Mesothelial cell of epicardium (in vitro differentiated cells): ENCODE results near the gene CLIP1. TPM values are rescaled to one million over a fixed set of nuclear protein-coding genes. Genes with fewer than 3 reads are reported as not detected.

Source experiments
- DNase-seq, 2 experiments: peaks; one replicate each; pipeline ENCODE4 v3.0.0; 2021; ENCODE audit warnings: low spot score in 2 of 2; ENCODE audit not compliant: unreplicated experiment in 2 of 2
- H3K27ac Mint-ChIP-seq: 2 replicates; pipeline ENCODE4 v1.8.0; 2021; ENCODE audit warnings: mixed read lengths
- H3K27me3 Mint-ChIP-seq: 2 replicates; pipeline ENCODE4 v1.8.0; 2021; ENCODE audit warnings: low read depth, mixed read lengths
- H3K36me3 Mint-ChIP-seq: 2 replicates; pipeline ENCODE4 v1.8.0; 2021; ENCODE audit warnings: mixed read lengths
- H3K4me1 Mint-ChIP-seq: 2 replicates; pipeline ENCODE4 v1.8.0; 2021; ENCODE audit warnings: mixed read lengths
- H3K4me3 Mint-ChIP-seq: 2 replicates; pipeline ENCODE4 v1.8.0; 2021; ENCODE audit warnings: mild to moderate bottlenecking, moderate library complexity, mixed read lengths
- H3K9me3 Mint-ChIP-seq: 2 replicates; pipeline ENCODE4 v1.8.0; 2021; ENCODE audit warnings: mixed read lengths
- total RNA-seq: library from RNA; stranded (reverse); gene quantifications from 3 replicates; pipeline ENCODE4 v1.2.1, GENCODE V29; 2021
- TF ChIP-seq, protein P1 (sequence below): fragments of 200-600 bp; sonication (generic); IDR thresholded peaks from one replicate; pipeline ENCODE4 v1.5.0; 2021; ENCODE audit warnings: antibody characterized with exemption; ENCODE audit not compliant: unreplicated experiment

Gene CLIP1
- total RNA-seq, 1 donor from 2014 or later = 65.2 TPM

DNA sequence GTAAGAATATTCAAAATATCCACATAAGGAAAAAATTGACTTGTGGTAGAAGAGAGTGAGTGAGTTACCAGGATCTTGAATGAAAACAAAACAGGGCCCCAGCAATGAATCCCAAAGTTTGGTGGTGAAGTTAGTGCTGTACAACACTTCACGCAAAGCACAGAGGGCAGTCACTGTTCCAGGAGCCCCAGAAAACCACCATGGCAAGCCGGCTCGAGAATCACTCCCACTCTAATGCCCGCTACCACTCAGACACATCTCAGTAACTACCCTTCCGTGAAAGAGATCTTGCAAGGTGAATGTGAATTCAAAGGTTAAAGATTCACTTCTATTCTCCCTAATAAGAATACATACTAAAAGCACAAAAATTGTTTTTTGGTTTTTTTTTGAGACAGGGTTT, 30.1 kb downstream of the CLIP1 start:
- Mint-ChIP-seq H3K9me3 (no peaks in the 10 kb centered on the region), H3K36me3 (no peaks in the 10 kb centered on the region), H3K4me1 (no peaks in the 10 kb centered on the region), H3K27ac (no peak overlapping the region), H3K27me3 (no peaks in the 10 kb centered on the region), H3K4me3 (no peak overlapping the region)
- TF ChIP-seq, protein P1, sequence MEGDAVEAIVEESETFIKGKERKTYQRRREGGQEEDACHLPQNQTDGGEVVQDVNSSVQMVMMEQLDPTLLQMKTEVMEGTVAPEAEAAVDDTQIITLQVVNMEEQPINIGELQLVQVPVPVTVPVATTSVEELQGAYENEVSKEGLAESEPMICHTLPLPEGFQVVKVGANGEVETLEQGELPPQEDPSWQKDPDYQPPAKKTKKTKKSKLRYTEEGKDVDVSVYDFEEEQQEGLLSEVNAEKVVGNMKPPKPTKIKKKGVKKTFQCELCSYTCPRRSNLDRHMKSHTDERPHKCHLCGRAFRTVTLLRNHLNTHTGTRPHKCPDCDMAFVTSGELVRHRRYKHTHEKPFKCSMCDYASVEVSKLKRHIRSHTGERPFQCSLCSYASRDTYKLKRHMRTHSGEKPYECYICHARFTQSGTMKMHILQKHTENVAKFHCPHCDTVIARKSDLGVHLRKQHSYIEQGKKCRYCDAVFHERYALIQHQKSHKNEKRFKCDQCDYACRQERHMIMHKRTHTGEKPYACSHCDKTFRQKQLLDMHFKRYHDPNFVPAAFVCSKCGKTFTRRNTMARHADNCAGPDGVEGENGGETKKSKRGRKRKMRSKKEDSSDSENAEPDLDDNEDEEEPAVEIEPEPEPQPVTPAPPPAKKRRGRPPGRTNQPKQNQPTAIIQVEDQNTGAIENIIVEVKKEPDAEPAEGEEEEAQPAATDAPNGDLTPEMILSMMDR = no peak
- no peak for DNase-seq

DNA sequence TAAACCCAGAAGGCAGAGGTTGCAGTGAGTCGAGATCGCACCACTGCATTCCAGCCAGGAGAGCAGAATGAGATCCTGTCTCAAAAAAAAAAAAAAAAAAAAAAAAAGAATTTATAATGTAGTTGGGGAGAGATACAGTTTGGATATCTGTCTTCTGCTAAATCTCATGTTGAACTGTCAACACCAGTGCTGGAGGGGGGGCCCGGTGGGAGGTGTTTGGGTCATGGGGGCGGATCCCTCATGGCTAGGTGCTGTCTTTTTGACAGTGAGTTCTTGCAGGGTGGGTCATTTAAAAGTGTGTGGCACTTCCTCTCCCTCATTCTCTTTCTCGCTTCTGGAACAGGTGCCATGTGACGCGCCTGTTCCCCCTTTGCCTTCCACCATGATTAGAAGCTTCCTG, 32.8 kb downstream of the CLIP1 start:
- DNase-seq = no peak
- H3K9me3 Mint-ChIP-seq = no peaks in the 10 kb centered on the region
- no peak overlapping the region for H3K27ac Mint-ChIP-seq
- no peaks in the 10 kb centered on the region for H3K36me3 Mint-ChIP-seq
- TF ChIP-seq, protein P1 = no peak
- H3K27me3 Mint-ChIP-seq = no peaks in the 10 kb centered on the region
- H3K4me1 Mint-ChIP-seq = no peaks in the 10 kb centered on the region
- no peak overlapping the region for H3K4me3 Mint-ChIP-seq

DNA sequence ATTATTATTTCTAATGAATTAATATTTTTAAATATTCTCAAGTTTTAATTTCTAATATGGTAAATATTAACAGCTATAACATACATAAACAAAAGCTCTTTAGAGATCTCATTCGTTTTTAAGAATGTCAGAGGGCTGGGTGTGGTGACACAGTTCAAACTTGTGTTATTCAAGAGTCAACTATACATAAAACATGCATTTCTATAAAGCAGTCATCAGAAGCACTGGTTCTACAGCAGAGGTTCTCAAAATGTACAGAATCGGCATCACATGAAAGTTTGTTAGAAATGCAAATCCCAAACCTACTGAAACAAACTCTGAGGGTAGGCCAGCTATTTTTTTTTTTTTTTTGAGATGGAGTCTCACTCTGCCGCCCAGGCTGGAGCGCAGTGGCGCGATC, 34.6 kb downstream of the CLIP1 start:
- no peak for DNase-seq
- TF ChIP-seq, protein P1 = no peak
- no peak overlapping the region for H3K4me3 Mint-ChIP-seq
- H3K36me3 Mint-ChIP-seq = no peaks in the 10 kb centered on the region
- no peaks in the 10 kb centered on the region for H3K9me3 Mint-ChIP-seq
- no peak overlapping the region for H3K27ac Mint-ChIP-seq
- H3K27me3 Mint-ChIP-seq = no peaks in the 10 kb centered on the region
- H3K4me1 Mint-ChIP-seq = no peaks in the 10 kb centered on the region

DNA sequence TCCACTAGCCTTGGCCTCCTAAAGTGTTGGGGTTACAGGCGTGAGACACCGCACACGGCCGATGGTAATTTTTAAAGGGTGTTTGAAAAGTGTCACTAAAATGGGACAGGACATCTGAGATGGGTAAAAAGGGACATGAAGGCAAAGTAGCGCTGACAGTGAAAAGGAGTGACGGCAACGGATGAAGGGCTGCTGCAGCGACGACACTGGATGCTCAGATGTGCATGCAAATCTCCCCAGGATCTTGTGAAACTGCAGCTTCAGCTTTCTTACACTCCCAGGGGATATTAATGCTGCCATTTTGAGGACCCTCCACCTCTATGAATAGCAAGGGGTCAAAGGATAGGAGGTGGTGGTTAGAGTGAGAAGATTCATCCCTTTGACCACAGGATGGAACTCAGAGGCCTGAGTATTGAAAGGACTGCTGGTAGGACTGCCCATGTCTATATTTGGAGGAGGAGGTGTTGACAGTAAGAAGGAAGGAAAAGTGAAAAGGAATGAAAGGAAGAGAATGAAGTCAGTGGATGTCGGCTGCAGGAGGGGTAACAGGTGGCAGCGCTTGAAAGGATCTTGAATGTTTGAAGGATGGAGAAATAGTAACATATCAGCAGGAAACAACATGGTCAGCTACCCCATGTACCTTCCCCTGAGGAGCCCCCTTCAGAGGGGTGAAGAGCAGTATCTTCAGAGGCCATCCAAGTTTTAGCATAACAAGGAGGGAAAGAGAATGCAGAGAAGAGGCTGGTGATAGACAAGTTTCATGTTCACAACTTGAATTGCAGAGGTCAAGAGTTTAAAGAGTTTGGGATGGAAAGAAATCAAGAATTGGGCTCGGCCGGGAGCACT, 37.1 kb downstream of the CLIP1 start:
- no peak for DNase-seq
- TF ChIP-seq, protein P1 = no peak
- H3K27me3 Mint-ChIP-seq = no peaks in the 10 kb centered on the region
- H3K36me3 Mint-ChIP-seq = peaks cover 4% of the 10 kb centered on the region
- no peaks in the 10 kb centered on the region for H3K4me1 Mint-ChIP-seq
- no peak overlapping the region for H3K27ac Mint-ChIP-seq
- H3K4me3 Mint-ChIP-seq = no peak overlapping the region
- H3K9me3 Mint-ChIP-seq = no peaks in the 10 kb centered on the region

DNA sequence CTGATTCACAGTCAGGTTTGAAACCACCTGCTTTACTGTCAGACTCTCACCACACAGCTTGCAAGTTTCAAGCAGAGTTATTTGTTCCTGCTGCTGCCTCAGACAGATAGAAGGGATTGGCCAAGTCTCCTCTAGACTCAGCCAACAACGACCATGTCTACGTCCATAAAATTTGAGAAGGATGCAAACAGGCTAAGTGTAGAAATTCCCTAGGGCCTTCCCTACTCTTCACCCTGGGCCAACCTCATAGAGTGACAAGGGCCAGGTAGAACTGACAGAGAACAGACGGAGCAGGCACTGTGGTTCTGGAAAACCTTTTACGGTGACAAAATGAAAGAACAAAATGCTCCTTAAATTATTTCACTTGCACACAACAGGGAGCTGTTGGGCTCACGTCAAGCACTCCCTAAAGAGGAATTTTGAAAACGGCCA, 39.5 kb downstream of the CLIP1 start:
- Mint-ChIP-seq H3K27ac (no peak overlapping the region), H3K4me3 (no peak overlapping the region), H3K4me1 (no peaks in the 10 kb centered on the region), H3K9me3 (no peaks in the 10 kb centered on the region), H3K27me3 (no peaks in the 10 kb centered on the region), H3K36me3 (peaks cover 4% of the 10 kb centered on the region)
- TF ChIP-seq, protein P1 = no peak
- no peak for DNase-seq
